Measurements from ENCODE around the gene AFDN.

Gene AFDN

GRCh38 chr6:167965592-167966539 is 139.2 kb downstream of the AFDN start:
- ChIA-PET CTCF (no interaction called here), POLR2A (no interaction called here)
- no peak for TF ChIP-seq LEF1 (IDR thresholded peaks at IDR 0.05; ENCODE audit: borderline replicate concordance)
- TF ChIP-seq FOXA1 (IDR thresholded peaks at IDR 0.05), result no peak
- no peak for TF ChIP-seq ELF4 (IDR thresholded peaks at IDR 0.05)
- TF ChIP-seq L3MBTL2 (conservative IDR thresholded peaks at IDR 0.05), result no peak
- no peak for TF ChIP-seq SUZ12 (IDR thresholded peaks at IDR 0.05)
- TF ChIP-seq ARNT (IDR thresholded peaks at IDR 0.05), result no peak
- TF ChIP-seq HDGF (IDR thresholded peaks at IDR 0.05; ENCODE audit: borderline replicate concordance), result no peak
- no peak for TF ChIP-seq PKNOX1 (IDR thresholded peaks at IDR 0.05)
- no peak for TF ChIP-seq FOXK2 (IDR thresholded peaks at IDR 0.05)
- TF ChIP-seq ZNF384 (IDR thresholded peaks at IDR 0.05), result no peak
- no peak for TF ChIP-seq BHLHE40 (IDR thresholded peaks at IDR 0.05; ENCODE audit: borderline replicate concordance)
- no peak for TF ChIP-seq SP1 (IDR thresholded peaks at IDR 0.05)
- TF ChIP-seq CTBP1 (IDR thresholded peaks at IDR 0.05; ENCODE audit: borderline replicate concordance), result no peak
- no peak for TF ChIP-seq TARDBP (IDR thresholded peaks at IDR 0.05)
- no peak for DNase-seq (ENCODE audit: extremely low spot score)

GRCh38 chr6:167966540-167966905 is 139.8 kb downstream of the AFDN start:
- ChIA-PET CTCF (no interaction called here), POLR2A (no interaction called here)
- TF ChIP-seq CTBP1 (IDR thresholded peaks at IDR 0.05; ENCODE audit: borderline replicate concordance) (no peak), NFRKB (IDR thresholded peaks at IDR 0.05) (no peak), ARNT (IDR thresholded peaks at IDR 0.05) (no peak), TARDBP (IDR thresholded peaks at IDR 0.05) (no peak), HDGF (IDR thresholded peaks at IDR 0.05; ENCODE audit: borderline replicate concordance) (no peak), SP1 (IDR thresholded peaks at IDR 0.05) (no peak), FOXA1 (IDR thresholded peaks at IDR 0.05) (no peak), FOXM1 (IDR thresholded peaks at IDR 0.05; ENCODE audit: borderline replicate concordance) (no peak), L3MBTL2 (conservative IDR thresholded peaks at IDR 0.05) (no peak), SUZ12 (IDR thresholded peaks at IDR 0.05) (no peak), PKNOX1 (IDR thresholded peaks at IDR 0.05) (no peak), ZNF384 (IDR thresholded peaks at IDR 0.05) (no peak)
- DNase-seq (ENCODE audit: extremely low spot score), result no peak

- CTCF ChIA-PET, result interaction anchor here (0.6 to 0.9 kb wide), 3 partner anchors 144 to 1610 kb away, joined by 3 to 4 read pairs (median 3); no protein-coding TSS in a partner anchor
- peak; percentile 60 for DNase-seq (ENCODE audit: extremely low spot score)
- POLR2A ChIA-PET, result no interaction called here
- no peak for TF ChIP-seq TARDBP (IDR thresholded peaks at IDR 0.05)
- TF ChIP-seq ZNF384 (IDR thresholded peaks at IDR 0.05), result no peak
- no peak for TF ChIP-seq BHLHE40 (IDR thresholded peaks at IDR 0.05; ENCODE audit: borderline replicate concordance)
- no peak for TF ChIP-seq SP1 (IDR thresholded peaks at IDR 0.05)
- no peak for TF ChIP-seq SUZ12 (IDR thresholded peaks at IDR 0.05)
- no peak for TF ChIP-seq NFRKB (IDR thresholded peaks at IDR 0.05)
- no peak for TF ChIP-seq HDGF (IDR thresholded peaks at IDR 0.05; ENCODE audit: borderline replicate concordance)
- TF ChIP-seq FOXK2 (IDR thresholded peaks at IDR 0.05), result no peak
- no peak for TF ChIP-seq ARNT (IDR thresholded peaks at IDR 0.05)
- TF ChIP-seq FOXM1 (IDR thresholded peaks at IDR 0.05; ENCODE audit: borderline replicate concordance), result no peak
- TF ChIP-seq L3MBTL2 (conservative IDR thresholded peaks at IDR 0.05), result no peak
- no peak for TF ChIP-seq PKNOX1 (IDR thresholded peaks at IDR 0.05)
- TF ChIP-seq LEF1 (IDR thresholded peaks at IDR 0.05; ENCODE audit: borderline replicate concordance), result no peak
These were observed 141.4 kb downstream of the AFDN start for GRCh38 chr6:167968091-167968490.

GRCh38 chr6:167970230-167970629 is 143.5 kb downstream of the AFDN start:
- ChIA-PET POLR2A (no interaction called here), CTCF (interaction anchor here (0.6 kb wide), 1 partner anchor 510 kb away, joined by 3 read pairs; no protein-coding TSS in a partner anchor)
- TF ChIP-seq FOXA1 (IDR thresholded peaks at IDR 0.05), result no peak
- TF ChIP-seq ARNT (IDR thresholded peaks at IDR 0.05), result no peak
- TF ChIP-seq L3MBTL2 (conservative IDR thresholded peaks at IDR 0.05), result no peak
- no peak for TF ChIP-seq SUZ12 (IDR thresholded peaks at IDR 0.05)
- no peak for DNase-seq (ENCODE audit: extremely low spot score)

GRCh38 chr6:167972193-167972592 is 145.5 kb downstream of the AFDN start:
- no peak for TF ChIP-seq L3MBTL2 (conservative IDR thresholded peaks at IDR 0.05)
- no peak for TF ChIP-seq FOXM1 (IDR thresholded peaks at IDR 0.05; ENCODE audit: borderline replicate concordance)
- TF ChIP-seq LEF1 (IDR thresholded peaks at IDR 0.05; ENCODE audit: borderline replicate concordance), result no peak
- no peak for TF ChIP-seq FOXA1 (IDR thresholded peaks at IDR 0.05)
- TF ChIP-seq TARDBP (IDR thresholded peaks at IDR 0.05), result no peak
- TF ChIP-seq SUZ12 (IDR thresholded peaks at IDR 0.05), result no peak
- no peak for TF ChIP-seq FOXK2 (IDR thresholded peaks at IDR 0.05)
- TF ChIP-seq CTBP1 (IDR thresholded peaks at IDR 0.05; ENCODE audit: borderline replicate concordance), result no peak
- no peak for TF ChIP-seq ZNF384 (IDR thresholded peaks at IDR 0.05)
- TF ChIP-seq BHLHE40 (IDR thresholded peaks at IDR 0.05; ENCODE audit: borderline replicate concordance), result no peak
- TF ChIP-seq PKNOX1 (IDR thresholded peaks at IDR 0.05), result no peak
- no peak for TF ChIP-seq ELF4 (IDR thresholded peaks at IDR 0.05)
- TF ChIP-seq SP1 (IDR thresholded peaks at IDR 0.05), result no peak
- no peak for TF ChIP-seq ARNT (IDR thresholded peaks at IDR 0.05)
- no peak for TF ChIP-seq HDGF (IDR thresholded peaks at IDR 0.05; ENCODE audit: borderline replicate concordance)
- TF ChIP-seq NFRKB (IDR thresholded peaks at IDR 0.05), result no peak
- ChIA-PET POLR2A (no interaction called here), CTCF (no interaction called here)
- no peak for DNase-seq (ENCODE audit: extremely low spot score)
